ENCODE results near the gene IFNGR2. TPM values are rescaled to one million over a fixed set of nuclear protein-coding genes. Genes with fewer than 3 reads are reported as not detected.

IFNGR2 gene
- total and polyA plus RNA-seq, 12 donors: 27.4 to 71.3 (median 35.3) TPM

GRCh38 chr21:33481314-33481943, 78.2 kb downstream of the IFNGR2 start:
- Histone ChIP-seq H3K9me3 (no peaks in the 10 kb centered on the region), H3K27me3 (no peaks in the 10 kb centered on the region), H3K4me1 (peaks cover 0 to 31% (median 16%) of the 10 kb centered on the region in 9 donors), H3K4me3 (no peak overlapping the region), H3K27ac (no peak overlapping the region), H3K36me3 (no peaks in the 10 kb centered on the region)
- intact Hi-C loops (cut with DNase I): no loop called here
- WGBS, 2 donors: 81 to 85% methylated on average over 9 of the region's 9 CpGs
- DNase-seq (no peak), ATAC-seq (no peak)
- no peak for TF ChIP-seq CTCF (IDR thresholded peaks at IDR 0.05)

Other genes starting within 250 kb of the IFNGR2 start
- gene IFNAR2, start 173.5 kb upstream of the IFNGR2 start, total RNA-seq: 10 to 100 TPM in 6 of 10 donors, 1 to 10 TPM in 4; 6.7 to 22.9 (median 10.4) TPM
- 10 to 100 TPM; 10.3 to 14.3 TPM for gene IFNAR2, start 173.5 kb upstream of the IFNGR2 start, polyA plus RNA-seq
- 10 to 100 TPM in 1 of 10 donors, 1 to 10 TPM in 9; 4.1 to 16.8 (median 6.9) TPM for gene IL10RB, start 137.0 kb upstream of the IFNGR2 start, total RNA-seq
- gene IL10RB, start 137.0 kb upstream of the IFNGR2 start, polyA plus RNA-seq: 10 to 100 TPM; 11.9 to 12.1 TPM
- 10 to 100 TPM; 16.5 to 38.5 (median 23.9) TPM for gene IFNAR1, start 78.4 kb upstream of the IFNGR2 start, total RNA-seq
- gene IFNAR1, start 78.4 kb upstream of the IFNGR2 start, polyA plus RNA-seq: 10 to 100 TPM in 1 of 2 donors, 1 to 10 TPM in 1; 7.4 to 10.1 TPM
- gene TMEM50B, start 76.6 kb downstream of the IFNGR2 start, total RNA-seq: 10 to 100 TPM; 26.7 to 40.7 (median 29.6) TPM
- 10 to 100 TPM; 43.3 to 71.4 TPM for gene TMEM50B, start 76.6 kb downstream of the IFNGR2 start, polyA plus RNA-seq
- gene DNAJC28, start 88.3 kb downstream of the IFNGR2 start, total RNA-seq: 10 to 100 TPM in 1 of 10 donors, 1 to 10 TPM in 9; 4.5 to 10.1 (median 6.9) TPM
- gene DNAJC28, start 88.3 kb downstream of the IFNGR2 start, polyA plus RNA-seq: 1 to 10 TPM; 2.2 to 4.2 TPM
- 10 to 100 TPM; 30.7 to 52.6 (median 46.3) TPM for gene GART, start 138.7 kb downstream of the IFNGR2 start, total RNA-seq
- 10 to 100 TPM; 11.3 to 26.0 TPM for gene GART, start 138.7 kb downstream of the IFNGR2 start, polyA plus RNA-seq
- 100 to 1,000 TPM; 137 to 176 (median 156) TPM for gene SON, start 139.6 kb downstream of the IFNGR2 start, total RNA-seq
- 100 to 1,000 TPM in 1 of 2 donors, 10 to 100 TPM in 1; 53.6 to 235 TPM for gene SON, start 139.6 kb downstream of the IFNGR2 start, polyA plus RNA-seq
- 1 to 10 TPM; 3.3 to 6.9 (median 5.5) TPM for gene DONSON, start 185.3 kb downstream of the IFNGR2 start, total RNA-seq
- gene DONSON, start 185.3 kb downstream of the IFNGR2 start, polyA plus RNA-seq: 10 to 100 TPM; 13.2 to 17.9 TPM
- 10 to 100 TPM; 19.0 to 29.8 (median 26.0) TPM for gene CRYZL1, start 238.3 kb downstream of the IFNGR2 start, total RNA-seq
- gene CRYZL1, start 238.3 kb downstream of the IFNGR2 start, polyA plus RNA-seq: 10 to 100 TPM; 15.3 to 31.8 TPM
- 10 to 100 TPM; 25.0 to 47.3 (median 33.2) TPM for gene ITSN1, start 239.1 kb downstream of the IFNGR2 start, total RNA-seq
- 10 to 100 TPM; 14.6 to 20.0 TPM for gene ITSN1, start 239.1 kb downstream of the IFNGR2 start, polyA plus RNA-seq

Data from heart right ventricle (tissue), 16 donors.